Activated CD4-positive, alpha-beta T cell treated with anti-CD3 and anti-CD28 coated beads, Interleukin-2, amount 50 U/mL, for 16 hours (primary cell): ENCODE measurements around the gene CELF2.

Source experiments
- DNase-seq: peaks from one replicate; pipeline ENCODE4 v3.0.0-alpha.2; 2020

CELF2 gene

DNA sequence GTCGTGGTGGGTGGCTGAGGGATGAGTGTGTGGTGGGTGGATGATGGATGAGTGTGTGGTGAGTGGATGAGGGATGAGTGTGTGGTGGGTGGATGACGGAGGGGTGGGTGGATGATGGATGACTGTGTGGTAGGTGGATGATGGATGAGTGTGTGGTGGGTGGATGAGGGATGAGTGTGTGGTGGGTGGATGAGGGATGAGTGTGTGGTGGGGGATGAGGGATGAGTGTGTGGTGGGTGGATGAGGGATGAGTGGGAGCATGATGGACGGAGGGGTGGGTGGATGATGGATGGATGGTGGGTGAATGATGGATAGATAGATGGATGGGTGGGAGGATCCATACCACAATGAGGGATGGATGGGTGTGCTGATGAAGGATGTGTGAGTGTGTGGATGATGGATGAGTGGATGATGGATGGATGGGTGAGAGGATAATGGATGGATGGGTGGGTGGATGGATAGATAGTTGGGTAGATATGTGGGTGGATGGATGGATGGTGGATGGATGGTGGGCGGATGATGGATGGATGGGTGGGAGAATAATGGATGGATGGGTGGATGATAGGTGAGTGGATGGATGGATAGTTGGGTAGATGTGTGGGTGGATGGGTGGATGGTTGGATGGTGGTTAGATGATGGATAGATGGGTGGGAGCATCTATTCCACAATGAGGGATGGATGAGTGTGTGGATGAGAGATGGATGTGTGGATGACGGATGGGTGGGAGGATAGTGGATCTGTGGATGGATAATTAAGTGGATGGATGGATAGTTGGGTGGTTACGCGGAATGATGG lies 266.8 kb downstream of the CELF2 start:
- peak; percentile 24 for DNase-seq

DNA sequence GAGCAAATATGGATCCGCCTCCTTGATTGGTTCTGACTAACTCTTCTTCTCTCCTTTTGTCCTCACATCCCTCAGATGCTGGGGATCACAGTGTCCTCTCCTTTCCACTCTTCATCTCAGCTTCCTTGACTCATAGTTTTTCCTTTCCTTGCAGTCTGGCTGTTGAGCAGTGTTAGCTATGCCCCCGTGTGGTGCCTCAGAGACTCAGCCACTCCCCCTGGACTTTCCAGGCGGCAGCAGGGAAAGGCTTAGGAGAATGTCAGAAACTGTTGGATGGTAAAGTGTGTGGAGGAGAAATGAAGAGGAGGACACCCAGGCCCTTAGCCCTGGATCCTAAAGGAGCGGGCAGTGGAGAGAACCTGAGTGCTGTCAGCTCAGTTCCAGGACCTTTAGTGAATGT lies 267.5 kb downstream of the CELF2 start:
- DNase-seq = no peak

- DNase-seq = peak; percentile 29
Measured at GRCh38 chr10:11286261-11286852, 268.7 kb downstream of the CELF2 start.

GRCh38 chr10:11288302-11288701 lies 270.6 kb downstream of the CELF2 start:
- no peak for DNase-seq

DNA sequence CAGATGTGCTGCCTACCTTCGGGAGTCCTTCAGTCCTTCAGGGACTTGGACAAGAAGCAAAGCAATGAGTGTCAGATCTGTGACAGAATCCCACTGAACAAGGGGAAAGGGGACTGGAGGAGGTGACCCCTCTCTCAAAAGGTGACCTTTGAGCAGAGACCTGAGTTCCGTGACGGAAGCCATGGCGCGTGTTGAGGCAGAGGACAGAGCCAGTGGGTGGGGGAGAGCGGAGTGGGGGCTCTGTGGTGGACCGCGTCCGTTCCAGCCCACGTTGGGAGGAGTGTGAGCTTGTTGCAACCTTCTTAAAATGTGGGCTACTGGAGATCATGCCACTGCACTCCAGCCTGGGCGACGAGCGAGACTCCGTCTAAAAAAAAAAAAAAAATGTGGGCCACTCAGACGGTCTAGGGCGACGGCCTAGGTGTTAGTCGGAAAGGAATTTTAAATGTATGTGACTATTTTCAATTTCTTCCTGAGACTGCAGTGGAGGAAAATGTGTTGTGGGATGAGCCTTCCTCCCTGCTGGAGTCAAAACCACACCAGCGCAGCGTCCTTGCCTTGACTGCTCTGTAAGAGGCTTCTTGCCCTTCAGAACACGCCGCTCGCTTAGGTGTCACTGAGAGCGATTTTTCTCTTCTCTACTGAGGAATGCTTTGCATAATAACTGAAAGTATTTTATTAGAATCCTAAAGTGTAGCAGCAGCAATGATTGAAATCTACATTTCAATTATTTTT lies 272.7 kb downstream of the CELF2 start:
- no peak for DNase-seq

DNA sequence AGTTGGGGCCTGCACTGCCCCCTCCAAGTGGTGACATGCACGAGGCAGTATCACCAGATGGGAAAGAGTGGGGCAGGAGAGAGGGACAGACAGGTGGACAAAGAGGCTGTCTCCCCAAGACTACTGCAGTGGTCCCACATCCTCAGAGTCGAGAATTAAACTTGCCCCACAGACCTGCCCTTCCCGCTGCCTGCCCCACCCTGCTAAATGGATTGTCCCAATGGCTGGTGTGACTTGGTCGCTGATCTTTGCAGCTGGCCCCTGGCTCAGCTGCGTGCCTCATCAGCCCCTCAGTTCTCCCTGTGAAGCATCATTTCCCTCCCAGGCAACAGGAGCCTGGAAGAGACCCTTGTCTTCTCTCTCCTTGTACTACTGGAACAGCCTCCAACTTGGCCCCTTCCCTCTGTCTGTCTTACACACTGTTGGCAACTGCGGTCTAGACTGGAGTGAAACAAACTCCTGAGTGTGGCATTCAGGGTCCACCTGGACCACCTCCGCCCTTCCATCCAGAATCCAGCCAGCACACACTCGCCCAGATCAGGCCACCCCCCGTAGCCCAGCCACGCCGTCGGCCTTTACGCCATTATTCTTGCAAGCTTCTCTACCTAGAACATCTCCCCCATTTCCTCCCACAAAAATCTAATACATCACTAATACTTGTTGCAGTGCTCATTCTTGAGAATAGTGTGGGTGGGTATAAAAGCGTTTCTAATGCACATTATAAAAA lies 275.1 kb downstream of the CELF2 start:
- DNase-seq = no peak

GRCh38 chr10:11293332-11293731 lies 275.7 kb downstream of the CELF2 start:
- no peak for DNase-seq

DNA sequence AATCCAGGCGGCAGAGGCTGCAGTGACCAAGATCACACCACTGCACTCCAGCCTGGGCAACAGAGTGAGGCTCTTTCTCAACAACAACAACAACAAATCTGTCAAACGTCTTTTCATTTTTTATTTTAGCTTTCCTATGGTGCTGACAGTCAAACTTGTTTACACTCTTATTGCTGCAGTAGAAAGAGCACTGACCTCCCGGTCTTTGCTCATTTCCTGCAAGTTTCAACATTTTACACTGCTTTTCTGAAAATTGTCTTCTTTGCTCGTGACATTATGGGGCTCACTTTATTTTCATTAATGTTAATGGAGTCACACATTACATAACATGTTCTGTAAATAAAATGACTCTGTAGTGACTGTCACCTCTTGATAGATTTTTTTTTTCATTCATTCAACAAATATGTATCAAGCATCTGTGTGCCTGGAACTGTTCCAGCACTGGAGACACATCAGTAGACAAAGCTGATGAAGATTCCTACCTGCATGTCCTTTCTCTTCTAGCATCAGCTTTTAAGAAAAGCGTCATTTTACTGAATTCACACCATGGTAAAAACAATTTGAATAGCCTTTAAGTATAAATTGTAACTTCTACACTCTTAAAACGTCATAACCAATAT lies 277.3 kb downstream of the CELF2 start:
- DNase-seq = no peak

DNA sequence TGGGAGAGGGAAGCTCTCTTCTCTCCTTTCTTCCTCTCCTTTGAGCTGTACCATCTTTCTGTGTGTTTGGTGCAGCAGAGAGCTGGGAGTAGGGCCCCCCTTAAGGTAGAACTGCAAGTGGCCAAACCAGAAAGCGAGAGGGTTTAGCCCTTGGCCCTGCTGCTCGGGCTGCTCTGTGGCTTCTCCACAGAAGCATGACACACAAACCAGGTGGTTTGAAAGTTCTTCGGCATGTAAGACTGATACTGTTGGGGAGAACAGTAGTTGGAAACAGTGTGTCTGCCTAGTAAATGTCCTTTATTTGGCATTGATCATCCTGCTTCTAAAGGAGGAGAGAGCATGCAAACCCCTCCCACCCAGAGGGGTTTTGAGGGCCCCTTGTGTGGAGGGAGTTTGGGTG lies 277.8 kb downstream of the CELF2 start:
- no peak for DNase-seq

DNA sequence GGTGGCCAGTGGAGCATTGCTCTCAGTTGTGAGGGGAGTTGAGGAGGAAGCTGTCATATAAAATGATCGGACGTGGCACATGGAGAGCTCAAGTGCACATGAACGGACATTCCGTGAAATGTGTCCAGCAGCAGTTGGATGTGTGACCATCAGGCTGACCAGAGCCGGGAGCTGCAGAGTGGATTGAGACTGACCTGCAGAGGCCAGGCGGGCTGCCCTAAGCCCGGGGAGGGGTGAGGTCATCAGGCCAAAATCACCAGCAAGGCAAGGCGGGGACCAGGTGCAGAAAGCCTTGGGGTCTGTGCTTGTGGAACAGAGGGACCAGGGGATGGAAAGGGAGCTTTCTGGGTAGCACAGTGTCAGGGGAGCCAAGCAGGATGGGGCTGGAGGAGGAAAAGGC lies 279.5 kb downstream of the CELF2 start:
- DNase-seq = no peak

DNA sequence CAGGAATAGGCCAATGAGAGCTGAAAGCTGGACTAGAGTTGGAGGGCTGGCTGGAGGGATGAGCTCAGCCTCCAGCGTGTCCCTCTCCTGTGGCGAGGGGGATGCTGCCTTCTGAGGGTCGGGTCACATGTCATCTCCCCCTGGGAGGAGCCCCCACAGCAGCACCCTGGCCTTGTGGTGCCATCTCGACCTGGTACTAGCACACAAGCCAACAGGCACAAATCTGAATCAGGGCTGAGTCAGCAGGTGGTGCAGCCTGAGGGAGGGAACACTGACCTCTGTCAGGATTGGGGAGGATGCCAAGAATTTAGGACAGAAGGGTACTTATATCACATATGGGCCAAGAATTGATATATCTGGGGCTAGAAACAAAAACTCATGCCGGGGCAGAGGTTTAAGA lies 280.4 kb downstream of the CELF2 start:
- DNase-seq = no peak

GRCh38 chr10:11299125-11299524 lies 281.5 kb downstream of the CELF2 start:
- DNase-seq = no peak

DNA sequence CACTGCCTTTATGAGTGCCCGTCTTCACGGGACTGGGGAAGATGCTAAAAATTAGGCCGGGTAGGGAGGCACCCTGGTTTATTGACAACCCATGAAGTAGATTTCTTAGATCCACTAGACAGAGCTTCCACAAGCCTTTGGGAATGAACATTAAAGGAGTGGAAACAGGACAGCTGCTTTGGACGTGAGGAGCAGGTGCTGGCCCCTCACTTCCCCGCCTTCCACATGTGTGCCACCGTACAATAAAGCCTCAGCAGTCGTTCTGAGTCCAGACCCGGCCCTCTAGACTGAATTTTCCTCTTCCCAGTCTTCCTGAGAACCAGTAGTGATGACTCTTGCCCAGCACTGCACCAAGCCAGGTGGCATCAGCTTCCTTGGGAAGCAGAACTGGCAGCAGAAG lies 282.4 kb downstream of the CELF2 start:
- DNase-seq = no peak

DNA sequence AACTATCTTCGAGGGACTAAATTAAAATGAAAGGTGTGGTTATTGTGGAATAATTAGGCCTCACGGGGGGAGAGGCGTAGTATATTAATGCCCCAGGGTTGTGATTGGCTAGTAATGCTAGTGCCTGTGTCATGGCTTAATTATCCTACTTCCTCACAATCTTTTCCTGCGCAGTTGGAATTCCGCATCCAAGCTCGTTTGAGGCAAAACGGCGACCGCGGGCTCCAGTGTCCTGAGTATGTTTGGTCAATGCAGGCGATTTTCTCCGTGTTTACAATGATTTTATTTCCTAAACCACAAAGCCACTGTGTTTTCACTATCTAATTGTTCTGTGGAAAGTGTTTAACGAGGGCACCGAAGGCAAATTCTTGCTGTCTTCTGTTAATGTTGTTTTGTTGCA lies 282.9 kb downstream of the CELF2 start:
- DNase-seq = no peak

DNA sequence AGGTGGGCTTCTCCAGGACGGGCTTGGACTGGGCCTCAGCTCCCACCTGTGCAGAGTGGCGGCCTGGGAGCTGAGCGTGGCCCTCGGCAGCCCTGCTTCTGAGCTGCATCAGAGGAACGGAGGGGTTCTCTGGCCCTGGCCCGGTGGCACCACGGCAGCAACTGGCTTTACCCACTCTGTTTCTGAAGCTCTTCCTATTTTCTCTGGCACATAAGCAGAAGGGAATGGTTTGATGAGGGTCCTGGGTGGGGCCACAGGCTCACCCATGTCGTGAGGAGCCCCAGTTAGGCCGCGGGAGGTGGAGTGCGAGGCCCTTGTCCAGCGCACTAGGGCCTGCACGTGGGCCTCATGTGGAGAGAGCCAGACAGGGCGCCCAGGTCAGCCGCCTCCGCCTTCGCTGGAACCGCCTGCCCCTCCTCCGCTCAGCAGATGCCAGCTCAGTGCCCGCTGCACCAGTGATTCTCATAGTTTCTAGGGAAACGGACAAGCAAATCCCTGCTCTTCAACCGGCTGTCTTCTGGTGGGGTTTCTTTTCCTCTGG lies 284.0 kb downstream of the CELF2 start:
- DNase-seq = no peak

DNA sequence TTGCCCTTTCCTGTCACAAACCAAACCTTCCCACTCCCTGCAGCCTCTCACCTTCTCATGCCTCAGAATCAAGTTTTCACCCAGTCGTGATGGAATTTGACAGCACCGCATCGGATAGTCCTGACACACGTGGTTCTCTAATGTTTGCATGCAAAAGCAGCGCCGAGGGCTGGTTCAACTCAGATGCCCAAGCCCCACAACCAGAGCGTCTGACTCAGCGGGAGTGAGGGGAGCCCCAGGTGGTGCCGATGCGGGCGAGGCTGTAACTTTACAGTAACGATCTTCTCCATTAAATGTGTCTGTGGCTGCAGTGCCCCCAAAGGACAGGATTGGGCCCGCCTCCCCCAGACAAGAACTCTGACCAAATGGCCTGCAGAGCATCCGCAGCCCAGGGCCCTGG lies 284.5 kb downstream of the CELF2 start:
- no peak for DNase-seq

GRCh38 chr10:11303361-11304170 lies 285.9 kb downstream of the CELF2 start:
- DNase-seq = no peak

DNA sequence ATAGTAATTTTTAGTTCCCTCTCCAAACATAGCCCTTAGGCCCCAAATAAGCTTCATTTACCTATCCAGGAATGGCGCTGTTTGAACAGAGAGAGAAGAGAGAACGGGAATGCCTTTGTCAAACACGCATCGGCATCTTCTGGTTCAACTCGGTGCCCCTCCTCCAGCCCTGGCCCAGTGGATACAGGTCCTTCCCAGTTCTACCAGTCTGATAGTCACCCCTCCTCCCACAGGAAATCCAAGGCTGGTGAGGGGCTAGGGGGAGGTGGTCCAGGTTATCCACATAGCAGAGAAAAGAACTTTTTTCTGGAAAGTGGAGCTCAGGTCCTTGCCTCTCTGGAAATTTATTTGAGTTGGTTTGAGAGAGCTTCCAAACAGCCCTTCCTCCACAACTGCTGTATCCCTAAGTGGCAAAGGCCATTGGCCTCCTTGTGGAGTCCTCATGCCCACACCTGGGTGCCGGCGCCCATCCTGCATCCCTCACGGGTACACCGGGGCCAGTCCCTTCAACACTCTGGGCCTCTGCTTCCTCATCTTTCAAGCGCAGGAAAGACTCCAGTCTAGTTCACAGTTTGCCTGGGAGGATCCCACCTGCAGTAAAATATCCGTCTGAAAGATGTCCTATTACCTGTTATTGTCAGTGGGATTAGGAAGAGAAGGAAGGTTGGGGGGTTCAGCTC lies 287.4 kb downstream of the CELF2 start:
- DNase-seq = no peak

DNA sequence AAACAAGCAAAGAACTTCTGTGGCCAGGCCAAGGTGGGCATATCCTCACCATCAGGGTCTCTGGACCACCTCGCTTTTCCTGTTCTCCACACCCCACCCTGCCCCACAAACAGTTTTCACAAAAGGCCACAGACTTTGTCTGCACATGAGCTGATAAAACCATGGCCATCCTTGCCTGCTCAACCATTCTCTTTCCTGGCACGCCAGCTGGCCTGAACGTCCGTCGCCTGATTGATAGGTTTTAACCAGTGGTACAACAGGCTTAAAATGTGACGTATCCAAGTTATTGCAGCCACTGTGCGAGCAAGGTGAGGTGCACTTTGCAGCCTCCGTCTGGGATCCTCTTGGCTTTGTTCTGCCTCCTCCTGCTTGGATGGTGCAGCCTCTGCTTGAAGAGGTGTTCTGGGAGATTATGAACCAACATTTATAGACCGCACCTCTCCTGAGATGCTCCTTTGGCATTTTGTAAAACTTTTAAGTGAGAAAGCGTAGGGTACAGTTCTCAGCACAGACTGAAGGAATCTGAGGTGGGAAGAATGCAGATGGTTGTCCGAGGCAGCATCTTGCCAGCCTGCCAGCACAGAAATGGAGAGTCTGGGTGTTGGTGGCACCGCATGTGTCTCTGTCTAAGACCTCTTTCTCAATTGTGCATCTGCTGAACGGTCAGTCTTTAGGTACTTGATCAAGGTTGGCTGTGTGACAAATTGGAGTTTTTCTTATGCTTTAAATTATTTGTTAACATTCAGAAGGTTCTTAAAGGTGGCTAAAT lies 288.3 kb downstream of the CELF2 start:
- no peak for DNase-seq

DNA sequence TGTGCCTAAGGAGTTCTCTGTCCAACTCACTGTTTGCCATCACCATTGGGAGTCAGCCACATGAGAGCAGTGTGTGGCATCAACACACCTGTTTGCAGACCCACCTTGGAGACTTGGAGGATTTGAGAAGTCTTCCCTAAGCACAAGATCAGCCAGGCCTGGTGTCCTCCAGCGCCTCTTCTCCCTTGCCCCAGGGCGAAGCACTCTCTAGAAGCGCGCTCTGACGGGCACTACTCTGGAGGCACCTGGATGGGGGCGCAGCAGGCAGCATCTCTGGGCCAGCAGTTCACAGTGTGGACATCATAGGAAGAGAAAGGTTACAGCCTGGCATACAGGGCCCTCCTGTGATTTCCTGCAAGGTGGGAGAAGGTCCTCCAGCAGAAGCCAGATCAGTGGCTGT lies 289.3 kb downstream of the CELF2 start:
- no peak for DNase-seq
